ENCODE data around the gene MAP3K20.

DNA sequence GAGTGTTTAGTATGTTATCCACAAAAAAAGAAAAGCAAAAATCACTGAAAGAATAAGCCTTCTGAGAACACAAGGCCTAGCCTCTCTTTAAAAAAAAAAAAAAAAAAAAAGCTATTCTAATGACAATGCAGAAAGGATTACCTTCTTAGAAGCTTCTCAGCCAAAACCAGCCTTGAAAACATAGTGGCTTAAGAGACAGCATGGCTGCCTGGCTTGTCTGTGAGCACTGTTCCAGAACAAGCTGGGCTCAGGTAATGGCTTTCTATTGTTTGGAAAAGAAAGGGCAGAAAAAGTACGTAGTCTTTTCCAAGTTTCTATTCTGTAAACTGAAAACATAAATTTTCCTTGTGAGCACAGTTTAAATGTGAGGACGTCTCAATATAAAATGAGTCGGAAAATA, 119.5 kb downstream of the MAP3K20 start:
- TF ChIP-seq, protein P1, sequence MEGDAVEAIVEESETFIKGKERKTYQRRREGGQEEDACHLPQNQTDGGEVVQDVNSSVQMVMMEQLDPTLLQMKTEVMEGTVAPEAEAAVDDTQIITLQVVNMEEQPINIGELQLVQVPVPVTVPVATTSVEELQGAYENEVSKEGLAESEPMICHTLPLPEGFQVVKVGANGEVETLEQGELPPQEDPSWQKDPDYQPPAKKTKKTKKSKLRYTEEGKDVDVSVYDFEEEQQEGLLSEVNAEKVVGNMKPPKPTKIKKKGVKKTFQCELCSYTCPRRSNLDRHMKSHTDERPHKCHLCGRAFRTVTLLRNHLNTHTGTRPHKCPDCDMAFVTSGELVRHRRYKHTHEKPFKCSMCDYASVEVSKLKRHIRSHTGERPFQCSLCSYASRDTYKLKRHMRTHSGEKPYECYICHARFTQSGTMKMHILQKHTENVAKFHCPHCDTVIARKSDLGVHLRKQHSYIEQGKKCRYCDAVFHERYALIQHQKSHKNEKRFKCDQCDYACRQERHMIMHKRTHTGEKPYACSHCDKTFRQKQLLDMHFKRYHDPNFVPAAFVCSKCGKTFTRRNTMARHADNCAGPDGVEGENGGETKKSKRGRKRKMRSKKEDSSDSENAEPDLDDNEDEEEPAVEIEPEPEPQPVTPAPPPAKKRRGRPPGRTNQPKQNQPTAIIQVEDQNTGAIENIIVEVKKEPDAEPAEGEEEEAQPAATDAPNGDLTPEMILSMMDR (conservative IDR thresholded peaks at IDR 0.05 in 1 of 2, IDR thresholded peaks at IDR 0.05 in 1 of 2; ENCODE audit: low read depth in 1 of 2, low read length in 2 of 2): no peak
- no peak for TF ChIP-seq EZH2 (IDR thresholded peaks at IDR 0.05; ENCODE audit: low read length, missing control alignments)
